H1 (cell line): Measurements from ENCODE around the gene CPLX1. TPM values are rescaled to one million over a fixed set of nuclear protein-coding genes. Genes with fewer than 3 reads are reported as not detected.

ENCODE experiments used
- CHD7 ChIP-seq: fragments of 300-600 bp; sonication (generic); IDR thresholded peaks from 2 replicates; pipeline ENCODE4 v1.7.1; 2012; ENCODE audit warnings: low read length, moderate library complexity, mild to moderate bottlenecking, inconsistent platforms; ENCODE audit not compliant: insufficient replicate concordance
- polyA plus RNA-seq, 7 experiments: library from polyadenylated mRNA; depleted of rRNA in 3 of 7; stranded (reverse) in 5 of 7; unstranded in 2 of 7; fragments of >200 nt in 5 of 7; fragments of 200-250 nt in 2 of 7; gene quantifications; 1 replicate in 5 of 7; 2 replicates in 1 of 7; 4 replicates in 1 of 7; pipeline versions ENCODE4 v1.2.1 to v1.2.3, GENCODE V29; 2011 to 2013; ENCODE audit warnings: missing spikeins in 2 of 7, mixed read lengths in 2 of 7
- total RNA-seq: library from RNA; stranded (reverse); fragmentation: NEBNext Ultra II Directional; extraction: Animal tissue kit (Norgen Biotek cat#: 25700); gene quantifications from 2 replicates; pipeline ENCODE4 v1.2.1, GENCODE V29; 2021

The CPLX1 gene
- total and polyA plus RNA-seq, 2 of the 8 experiments (the other 6 are each of a cell fraction or from before 2014, with no cell fraction given) = 0.32 to 0.56 TPM

- no peak for TF ChIP-seq CHD7
Measured at GRCh38 chr4:764405-765169, 61.3 kb downstream of the CPLX1 start (continued).
